ENCODE measurements around the gene GAREM1. TPM values are rescaled to one million over a fixed set of nuclear protein-coding genes. Genes with fewer than 3 reads are reported as not detected.
A peak's percentile ranks its signal among the peaks of the same experiment; 100 is the strongest.

GAREM1 gene
- total RNA-seq, 1 donor from 2014 or later: 5.1 TPM

GRCh38 chr18:32482117-32482516 lies 11.4 kb upstream of the GAREM1 start:
- Histone ChIP-seq H3K27ac (no peak overlapping the region), H3K4me2 (no peak overlapping the region), H3F3A (ENCODE audit: low read depth) (no peaks in the 10 kb centered on the region), H3K4me3 (no peak overlapping the region), H4K20me1 (ENCODE audit: low read depth) (no peaks in the 10 kb centered on the region), H2AFZ (replicated peaks) (no peak overlapping the region), H3K4me1 (peaks cover 11% of the 10 kb centered on the region), H3K79me2 (ENCODE audit: low read depth) (no peaks in the 10 kb centered on the region), H3K9ac (no peak overlapping the region), H3K27me3 (no peaks in the 10 kb centered on the region), H3K9me3 (ENCODE audit: low read depth) (no peaks in the 10 kb centered on the region), H3K36me3 (no peaks in the 10 kb centered on the region)
- DNase-seq (ENCODE audit: low spot score): no peak
- no peak for TF ChIP-seq CTCF (IDR thresholded peaks at IDR 0.05)
- TF ChIP-seq EZH2phosphoT487 (IDR thresholded peaks at IDR 0.05): no peak
- no peak for TF ChIP-seq EZH2 (IDR thresholded peaks at IDR 0.05)
- H3K27ac Mint-ChIP-seq: no peak overlapping the region
- peaks cover 3% of the 10 kb centered on the region for H3K9me3 Mint-ChIP-seq
- H3K36me3 Mint-ChIP-seq: no peaks in the 10 kb centered on the region
- no peak overlapping the region for H3K4me3 Mint-ChIP-seq
- no peaks in the 10 kb centered on the region for H3K27me3 Mint-ChIP-seq (ENCODE audit: insufficient read depth, low read depth)
- H3K4me1 Mint-ChIP-seq: peaks cover 12% of the 10 kb centered on the region

- Histone ChIP-seq H3K4me3 (no peak overlapping the region), H3K36me3 (no peaks in the 10 kb centered on the region), H2AFZ (replicated peaks) (no peak overlapping the region), H3F3A (ENCODE audit: low read depth) (no peaks in the 10 kb centered on the region), H3K4me1 (peaks cover 11% of the 10 kb centered on the region), H3K27me3 (no peaks in the 10 kb centered on the region), H3K79me2 (ENCODE audit: low read depth) (no peaks in the 10 kb centered on the region), H3K4me2 (no peak overlapping the region), H3K9ac (no peak overlapping the region), H3K9me3 (ENCODE audit: low read depth) (no peaks in the 10 kb centered on the region), H4K20me1 (ENCODE audit: low read depth) (no peaks in the 10 kb centered on the region), H3K27ac (no peak overlapping the region)
- Mint-ChIP-seq H3K4me1 (peaks cover 12% of the 10 kb centered on the region), H3K4me3 (no peak overlapping the region), H3K9me3 (peaks cover 3% of the 10 kb centered on the region), H3K27ac (no peak overlapping the region), H3K36me3 (no peaks in the 10 kb centered on the region), H3K27me3 (ENCODE audit: insufficient read depth, low read depth) (no peaks in the 10 kb centered on the region)
- DNase-seq (ENCODE audit: low spot score): no peak
- TF ChIP-seq CTCF (IDR thresholded peaks at IDR 0.05) (no peak), EZH2 (IDR thresholded peaks at IDR 0.05) (no peak), EZH2phosphoT487 (IDR thresholded peaks at IDR 0.05) (no peak)
Measured at GRCh38 chr18:32480581-32480980, 9.9 kb upstream of the GAREM1 start.

- peaks cover 5% of the 10 kb centered on the region for H3K27me3 Mint-ChIP-seq (ENCODE audit: insufficient read depth, low read depth)
- Histone ChIP-seq H3K9me3 (ENCODE audit: low read depth) (no peaks in the 10 kb centered on the region), H3K4me2 (no peak overlapping the region), H2AFZ (replicated peaks) (no peak overlapping the region), H3K4me3 (no peak overlapping the region), H3K27me3 (no peaks in the 10 kb centered on the region), H3K27ac (no peak overlapping the region), H3K9ac (no peak overlapping the region), H3K79me2 (ENCODE audit: low read depth) (no peaks in the 10 kb centered on the region), H3F3A (ENCODE audit: low read depth) (no peaks in the 10 kb centered on the region), H4K20me1 (ENCODE audit: low read depth) (no peaks in the 10 kb centered on the region), H3K36me3 (no peaks in the 10 kb centered on the region), H3K4me1 (peaks cover 11% of the 10 kb centered on the region)
- H3K27ac Mint-ChIP-seq: no peak overlapping the region
- DNase-seq (ENCODE audit: low spot score): peak; percentile 39
- peaks cover 3% of the 10 kb centered on the region for H3K9me3 Mint-ChIP-seq
- H3K4me3 Mint-ChIP-seq: no peak overlapping the region
- TF ChIP-seq EZH2 (IDR thresholded peaks at IDR 0.05) (no peak), CTCF (IDR thresholded peaks at IDR 0.05) (no peak), EZH2phosphoT487 (IDR thresholded peaks at IDR 0.05) (no peak)
- H3K36me3 Mint-ChIP-seq: no peaks in the 10 kb centered on the region
- H3K4me1 Mint-ChIP-seq: peaks cover 12% of the 10 kb centered on the region
Measured at GRCh38 chr18:32478807-32479206, 8.1 kb upstream of the GAREM1 start.

Data from neural progenitor cell (in vitro differentiated cells).